ENCODE measurements around the gene TRPM8.
"Not testable (repeated sequence)": the region's sequence is repeated elsewhere in the genome, so short reads cannot be mapped to it uniquely, and the experiment has no call there.

Gene TRPM8

GRCh38 chr2:233936089-233936488, 18.9 kb downstream of the TRPM8 start:
- DNase-seq (ENCODE audit: low read depth, low spot score) = no peak

- no peak for DNase-seq (ENCODE audit: low read depth, low spot score)
Measured at GRCh38 chr2:233938676-233939370, 21.6 kb downstream of the TRPM8 start.

- DNase-seq (ENCODE audit: low read depth, low spot score) = no peak
Measured at GRCh38 chr2:233940376-233941276, 23.5 kb downstream of the TRPM8 start.

GRCh38 chr2:233942731-233943130, 25.6 kb downstream of the TRPM8 start:
- DNase-seq (ENCODE audit: low read depth, low spot score) = no peak

- no peak for DNase-seq (ENCODE audit: low read depth, low spot score)
Measured at GRCh38 chr2:233944269-233944668, 27.1 kb downstream of the TRPM8 start.

GRCh38 chr2:233944722-233945121, 27.5 kb downstream of the TRPM8 start:
- no peak for DNase-seq (ENCODE audit: low read depth, low spot score)

GRCh38 chr2:233945146-233945545, 28.0 kb downstream of the TRPM8 start:
- no peak for DNase-seq (ENCODE audit: low read depth, low spot score)

- DNase-seq (ENCODE audit: low read depth, low spot score) = no peak
Measured at GRCh38 chr2:233950078-233950825, 33.1 kb downstream of the TRPM8 start.

GRCh38 chr2:233952335-233952734, 35.2 kb downstream of the TRPM8 start:
- DNase-seq (ENCODE audit: low read depth, low spot score) = no peak

- no peak for DNase-seq (ENCODE audit: low read depth, low spot score)
Measured at GRCh38 chr2:233953087-233953801, 36.1 kb downstream of the TRPM8 start.

GRCh38 chr2:233960203-233960602, 43.0 kb downstream of the TRPM8 start:
- DNase-seq (ENCODE audit: low read depth, low spot score) = no peak

- DNase-seq (ENCODE audit: low read depth, low spot score) = no peak
Measured at GRCh38 chr2:233961905-233962304, 44.7 kb downstream of the TRPM8 start.

GRCh38 chr2:233964581-233964980, 47.4 kb downstream of the TRPM8 start:
- peak; percentile 81 for DNase-seq (ENCODE audit: low read depth, low spot score)

- no peak for DNase-seq (ENCODE audit: low read depth, low spot score)
Measured at GRCh38 chr2:233965032-233965603, 47.9 kb downstream of the TRPM8 start.

- not testable (repeated sequence) for DNase-seq (ENCODE audit: low read depth, low spot score)
Measured at GRCh38 chr2:233965646-233966045, 48.5 kb downstream of the TRPM8 start.

- DNase-seq (ENCODE audit: low read depth, low spot score) = no peak
Measured at GRCh38 chr2:233966388-233966787, 49.2 kb downstream of the TRPM8 start.

- no peak for DNase-seq (ENCODE audit: low read depth, low spot score)
Measured at GRCh38 chr2:233967164-233967563, 50.0 kb downstream of the TRPM8 start.

GRCh38 chr2:233968556-233968955, 51.4 kb downstream of the TRPM8 start:
- no peak for DNase-seq (ENCODE audit: low read depth, low spot score)

- not testable (repeated sequence) for DNase-seq (ENCODE audit: low read depth, low spot score)
Measured at GRCh38 chr2:233972460-233972859, 55.3 kb downstream of the TRPM8 start.

GRCh38 chr2:233972941-233973575, 55.9 kb downstream of the TRPM8 start:
- DNase-seq (ENCODE audit: low read depth, low spot score) = no peak

- peak; percentile 26 for DNase-seq (ENCODE audit: low read depth, low spot score)
Measured at GRCh38 chr2:233973786-233974185, 56.6 kb downstream of the TRPM8 start.
